IPS-NIHi7 (cell line): ENCODE results near the gene NLGN1.

Experiments used
- DNase-seq: peaks from one replicate; pipeline ENCODE4 v3.0.0; 2012; ENCODE audit warnings: mixed read lengths; ENCODE audit errors: extremely low spot score

The NLGN1 gene

DNA sequence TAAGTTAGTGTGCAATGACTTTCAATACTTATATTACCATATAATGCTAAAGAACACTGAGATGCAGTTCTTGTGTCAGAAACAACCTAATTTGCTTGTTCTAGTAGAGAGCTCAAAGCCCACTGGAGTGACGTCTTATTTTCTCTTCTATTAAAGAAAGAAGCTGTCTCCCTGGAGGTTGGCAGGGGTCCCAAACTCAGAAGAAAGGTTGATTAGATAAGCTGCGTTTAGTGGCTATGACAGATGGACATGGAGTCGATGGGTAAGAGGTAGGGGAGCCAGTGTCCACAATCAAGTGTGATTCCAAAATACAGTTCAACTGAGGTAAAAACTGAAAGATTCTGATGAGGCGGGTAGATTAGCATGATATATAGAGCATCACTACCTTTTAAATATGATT lies 363.6 kb downstream of the NLGN1 start:
- no peak for DNase-seq

DNA sequence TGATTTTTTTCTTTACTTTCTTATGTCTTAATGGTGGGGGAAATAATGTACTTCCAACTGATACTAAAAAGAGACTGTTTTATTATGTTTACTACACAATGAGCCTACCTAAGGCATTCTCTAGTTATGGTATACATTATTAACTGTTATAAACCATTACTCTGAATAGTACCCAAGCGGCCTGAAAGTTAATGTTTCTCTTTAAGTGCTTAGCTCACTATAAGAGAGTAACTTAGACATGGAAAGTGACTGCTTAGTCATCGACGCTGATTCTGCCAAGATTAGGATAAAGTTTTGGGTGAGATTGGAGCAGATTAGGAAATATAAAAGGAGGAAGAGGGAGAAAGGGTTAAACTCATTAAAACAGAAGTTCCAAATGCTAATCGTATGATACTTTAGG lies 365.0 kb downstream of the NLGN1 start:
- DNase-seq: no peak

DNA sequence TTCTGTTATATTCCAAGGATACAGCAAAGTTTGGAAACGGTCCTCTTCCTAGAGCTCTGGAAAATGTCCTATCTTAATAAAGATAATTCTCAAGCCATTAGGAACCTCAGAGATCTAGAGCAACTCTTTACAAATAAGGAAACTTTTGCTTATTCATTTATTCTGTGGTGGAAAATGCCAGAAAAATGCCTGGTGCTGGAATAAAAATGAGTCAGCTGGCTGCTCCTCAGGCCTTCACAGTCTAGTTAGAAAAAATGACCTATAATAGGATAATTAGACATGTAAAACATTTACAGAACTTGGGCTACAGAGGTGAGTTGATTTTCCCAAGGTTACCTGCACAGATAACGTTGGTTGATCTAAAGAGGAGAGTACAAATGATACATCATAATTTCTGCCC lies 372.5 kb downstream of the NLGN1 start:
- no peak for DNase-seq

DNA sequence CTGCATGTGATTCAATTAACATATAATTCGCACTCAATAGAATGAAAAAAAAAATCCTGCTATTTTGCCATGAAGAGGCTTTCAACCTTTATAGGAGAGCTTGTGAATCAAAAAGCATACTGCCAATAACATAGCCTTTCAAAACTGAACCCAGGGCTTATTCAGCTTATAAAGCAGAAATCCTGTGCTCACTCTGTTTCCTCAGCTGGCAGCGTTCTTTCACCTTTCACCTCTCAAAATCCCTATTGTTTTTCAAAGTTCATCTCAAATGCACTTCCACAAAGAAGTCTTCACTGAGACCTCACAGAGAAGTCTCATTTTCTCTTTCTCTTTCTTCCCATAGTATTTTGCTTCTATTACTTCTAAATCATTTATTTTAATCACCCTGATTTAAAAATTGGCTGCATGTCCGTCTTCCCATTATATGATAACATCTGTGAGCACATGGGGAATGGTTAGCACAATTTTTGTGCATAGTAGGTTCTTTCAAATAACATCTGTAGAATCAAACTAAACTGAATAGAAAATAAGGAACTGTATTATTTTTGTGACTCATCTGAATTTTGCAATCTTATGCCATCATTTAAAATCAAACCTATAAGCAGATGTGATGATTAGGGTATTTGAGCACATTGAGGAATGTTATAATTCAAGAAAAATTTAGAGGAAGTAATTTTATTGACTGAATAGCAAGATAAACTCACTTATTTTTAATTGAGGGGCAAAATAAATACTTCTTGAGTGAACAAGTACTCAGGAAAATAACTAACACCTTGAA lies 373.4 kb downstream of the NLGN1 start:
- DNase-seq: no peak

DNA sequence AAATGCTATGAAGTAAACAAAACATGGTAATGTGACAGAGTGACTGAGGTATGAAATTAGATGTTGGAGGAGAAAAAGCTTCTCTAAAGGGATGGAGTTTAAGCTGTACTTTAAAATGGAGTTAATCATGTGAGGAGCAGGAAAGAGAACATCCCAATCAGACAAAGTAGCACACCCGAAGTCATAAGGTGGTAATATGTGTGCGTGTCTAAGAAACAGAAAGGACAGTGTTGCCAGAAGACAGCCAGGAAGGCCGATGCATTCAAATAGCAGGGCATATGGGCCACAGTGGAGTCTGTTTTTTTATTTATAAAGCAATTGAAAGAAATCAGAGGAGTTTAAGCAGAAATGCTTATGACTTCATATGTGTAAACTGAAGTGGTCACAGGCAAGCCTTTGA lies 376.3 kb downstream of the NLGN1 start:
- DNase-seq: no peak

DNA sequence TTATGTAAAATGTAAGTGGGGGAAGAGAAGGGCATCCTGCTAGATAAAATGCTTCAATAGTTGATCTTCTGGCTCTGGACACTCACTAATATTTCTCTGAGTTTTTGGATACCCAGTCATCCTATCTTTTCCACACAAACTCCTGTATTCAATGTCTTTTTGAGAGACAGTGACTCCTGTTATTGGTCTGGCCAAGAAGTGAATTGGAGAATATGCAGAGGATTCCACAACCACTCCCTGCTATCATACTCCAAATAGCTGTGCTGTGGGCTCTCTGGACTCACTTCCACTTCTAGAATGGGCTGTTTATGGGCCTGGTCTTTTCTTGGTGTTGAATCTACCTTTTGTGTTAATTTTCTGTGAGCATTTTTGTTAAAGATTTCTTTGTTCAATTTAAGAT lies 376.8 kb downstream of the NLGN1 start:
- no peak for DNase-seq

DNA sequence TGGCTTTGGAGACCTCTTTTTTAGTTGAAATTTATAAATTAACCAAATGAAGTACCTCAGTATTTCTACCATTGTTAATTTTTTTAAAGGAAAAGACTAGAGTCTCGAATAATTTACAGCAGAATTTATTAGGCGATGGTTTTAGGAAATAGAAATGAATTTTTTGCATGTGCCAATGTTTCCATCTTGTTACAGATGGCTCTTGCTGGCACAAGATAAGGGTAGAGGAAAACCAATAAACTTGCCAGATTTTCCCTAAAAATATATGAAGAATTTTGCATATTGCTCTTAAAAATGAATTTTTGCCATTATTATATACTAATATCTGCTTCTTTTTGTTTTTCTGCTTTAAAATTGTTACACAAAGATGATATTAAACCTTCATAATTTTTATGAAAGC lies 380.7 kb downstream of the NLGN1 start:
- DNase-seq: no peak

DNA sequence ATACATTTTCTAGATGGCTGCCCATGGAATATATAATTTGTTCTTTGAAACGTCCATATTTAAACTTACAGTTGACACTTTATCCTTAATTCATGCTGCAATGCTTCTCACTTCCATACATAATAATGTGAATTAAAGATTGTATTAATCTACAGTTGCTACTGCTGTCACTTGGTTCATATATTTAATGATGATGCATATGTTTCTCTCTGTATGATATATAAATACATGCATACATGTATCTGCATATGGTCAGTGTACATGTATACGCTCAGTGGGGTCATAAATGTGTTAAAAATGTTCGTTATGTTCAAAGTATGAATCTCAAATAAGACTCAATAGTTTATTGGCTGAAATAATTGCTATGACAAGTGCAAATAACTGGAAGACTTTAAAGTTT lies 382.5 kb downstream of the NLGN1 start:
- no peak for DNase-seq

DNA sequence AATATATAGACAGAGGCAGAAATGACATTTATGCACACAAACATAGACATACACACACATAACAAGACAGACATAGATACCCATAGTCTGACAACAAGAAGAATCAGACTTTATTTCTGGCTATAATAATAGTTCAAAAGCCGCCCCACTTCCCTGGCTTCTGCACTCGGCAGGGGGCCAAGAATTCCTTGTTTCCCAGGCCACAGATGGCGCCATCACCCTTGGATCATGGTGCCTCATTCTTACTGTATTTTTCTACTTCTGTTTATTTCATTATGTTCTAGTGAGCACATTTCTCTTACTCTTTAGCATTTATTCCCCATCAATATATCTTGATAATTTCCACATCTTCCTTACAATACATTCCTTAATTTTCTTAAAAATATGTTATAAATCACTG lies 387.5 kb downstream of the NLGN1 start:
- DNase-seq: peak; percentile 45

DNA sequence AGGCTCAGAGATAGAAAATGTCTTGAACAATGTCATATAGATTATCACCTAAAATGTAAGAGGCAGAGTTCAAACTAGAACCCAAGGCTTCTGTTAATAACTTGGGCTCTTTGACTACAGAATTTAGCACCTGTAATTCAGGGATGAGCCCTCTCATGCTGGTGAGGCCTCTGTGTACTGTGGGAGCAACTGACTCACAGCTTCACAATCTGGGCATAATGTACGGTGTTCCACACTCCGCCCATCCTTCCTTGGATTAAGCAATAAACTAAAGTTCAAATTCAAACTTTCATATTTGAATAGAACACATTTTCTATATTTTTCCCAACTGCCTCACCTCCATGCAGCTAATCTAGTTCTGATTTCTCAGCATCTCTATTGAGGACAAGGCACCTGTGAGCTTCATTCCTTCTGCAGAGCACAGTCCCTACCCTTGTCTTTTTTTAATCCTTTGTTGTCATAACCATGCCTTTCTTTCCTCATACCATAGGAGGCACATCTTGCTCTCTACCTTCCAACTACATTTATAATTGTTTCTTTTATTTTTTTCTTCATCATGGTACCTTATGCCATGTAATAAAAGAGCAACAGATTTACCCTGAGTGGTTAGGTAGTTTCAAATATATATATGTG lies 392.1 kb downstream of the NLGN1 start:
- no peak for DNase-seq

DNA sequence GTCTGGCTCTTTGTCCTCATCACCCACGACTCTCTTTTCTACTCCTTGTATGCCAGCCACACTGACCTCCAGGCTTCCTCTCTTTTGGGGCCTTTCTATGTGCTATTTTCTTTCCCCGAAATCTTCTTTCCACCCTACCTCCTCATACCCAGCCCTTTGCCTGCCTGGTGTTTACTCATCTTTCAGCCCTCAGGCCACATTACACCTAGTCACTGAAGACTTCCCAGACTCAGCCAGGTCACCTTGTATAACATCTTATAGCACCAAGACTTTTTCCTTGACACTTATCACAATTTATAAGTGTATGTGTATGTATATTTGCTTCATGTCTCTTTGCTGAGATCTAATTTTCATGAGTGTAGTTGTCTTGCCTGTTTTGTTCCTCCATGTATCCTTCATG lies 396.4 kb downstream of the NLGN1 start:
- no peak for DNase-seq

DNA sequence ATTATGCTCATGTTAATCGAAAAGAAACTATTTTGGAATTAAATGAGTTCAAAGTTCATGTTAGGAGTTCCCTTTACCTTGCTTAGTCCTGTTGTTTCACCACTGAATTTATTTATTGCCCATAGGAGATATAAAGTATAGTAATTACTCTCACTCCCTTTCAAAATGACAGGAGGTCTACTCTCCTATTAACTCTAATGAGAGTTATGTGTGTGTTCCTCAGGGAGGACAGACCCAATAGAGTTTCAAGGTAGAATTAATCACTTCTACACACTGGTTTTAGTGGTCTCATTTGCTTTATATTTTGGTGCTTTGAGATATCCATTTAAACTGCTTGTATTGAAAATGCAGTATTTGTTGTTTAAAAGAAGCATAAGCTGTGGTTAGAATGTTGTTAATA lies 398.9 kb downstream of the NLGN1 start:
- no peak for DNase-seq

DNA sequence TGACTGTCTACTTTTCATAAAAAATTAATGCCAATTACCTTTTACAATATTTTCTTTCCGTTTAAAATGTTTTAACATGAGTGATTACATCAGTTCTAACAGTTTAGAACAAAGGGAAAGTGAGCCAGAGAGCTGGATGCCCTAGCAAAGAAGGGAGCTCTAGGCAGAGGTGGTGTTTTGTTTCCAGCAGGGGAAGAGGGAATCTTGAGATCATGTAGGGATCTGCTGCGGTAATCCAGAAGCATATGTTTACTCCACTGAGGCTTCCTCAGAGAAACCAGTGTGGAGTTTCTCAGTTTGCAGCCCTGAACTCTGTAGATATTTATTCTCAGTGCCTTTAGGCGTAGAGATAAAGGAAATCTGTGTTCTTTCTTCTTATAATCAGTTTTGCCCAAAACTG lies 399.3 kb downstream of the NLGN1 start:
- no peak for DNase-seq

DNA sequence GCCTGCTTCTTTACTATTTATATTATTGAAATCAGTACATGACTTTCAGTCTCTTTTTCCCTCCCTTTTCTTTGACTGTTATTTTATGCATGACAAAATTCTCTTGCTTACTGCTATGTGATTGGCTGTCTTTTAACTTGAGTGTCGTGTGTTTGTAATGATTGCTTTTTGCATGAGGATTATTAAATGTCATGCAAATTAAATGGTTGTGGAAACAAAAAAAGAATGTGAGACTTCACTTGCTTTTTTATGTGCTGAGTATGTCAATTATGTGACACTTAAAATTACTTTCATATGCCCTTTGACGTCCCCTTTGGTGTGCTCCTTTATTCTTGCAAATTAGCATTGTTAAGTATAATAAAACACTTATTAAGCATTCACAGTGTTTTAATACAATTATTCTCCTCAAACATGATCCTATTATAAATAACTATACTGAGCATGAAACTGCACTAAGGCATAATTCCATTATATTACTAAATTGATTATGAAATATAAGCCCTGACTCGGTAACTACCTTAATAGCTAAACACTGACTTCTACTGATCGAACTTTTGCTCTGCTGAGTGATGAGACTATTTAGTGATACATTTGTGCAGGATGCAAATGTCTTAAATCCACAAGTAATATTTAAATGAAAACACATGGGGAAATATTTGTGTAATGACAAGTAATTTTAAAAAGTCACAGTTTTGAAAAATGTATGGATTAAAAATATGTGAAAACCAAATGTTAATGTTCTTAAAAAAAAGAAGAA lies 401.7 kb downstream of the NLGN1 start:
- DNase-seq: no peak

DNA sequence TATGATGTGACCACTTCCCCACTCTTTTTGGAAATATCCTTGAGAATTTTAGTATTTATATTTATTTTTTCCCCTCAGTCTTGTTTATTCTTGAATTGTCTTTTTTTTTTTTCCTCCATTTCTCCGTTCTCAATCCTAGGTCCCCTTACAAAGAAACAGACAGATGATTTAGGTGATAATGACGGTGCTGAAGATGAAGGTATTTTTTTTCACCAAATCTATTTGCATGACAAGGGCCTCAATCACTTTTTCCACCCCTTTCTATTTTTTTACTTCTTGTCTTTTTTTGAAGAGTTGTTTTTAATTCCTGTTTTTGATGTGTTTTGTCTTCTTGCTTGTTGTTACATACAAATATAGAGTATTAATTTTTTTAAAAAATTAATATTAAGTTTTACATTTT lies 402.6 kb downstream of the NLGN1 start:
- DNase-seq: no peak

DNA sequence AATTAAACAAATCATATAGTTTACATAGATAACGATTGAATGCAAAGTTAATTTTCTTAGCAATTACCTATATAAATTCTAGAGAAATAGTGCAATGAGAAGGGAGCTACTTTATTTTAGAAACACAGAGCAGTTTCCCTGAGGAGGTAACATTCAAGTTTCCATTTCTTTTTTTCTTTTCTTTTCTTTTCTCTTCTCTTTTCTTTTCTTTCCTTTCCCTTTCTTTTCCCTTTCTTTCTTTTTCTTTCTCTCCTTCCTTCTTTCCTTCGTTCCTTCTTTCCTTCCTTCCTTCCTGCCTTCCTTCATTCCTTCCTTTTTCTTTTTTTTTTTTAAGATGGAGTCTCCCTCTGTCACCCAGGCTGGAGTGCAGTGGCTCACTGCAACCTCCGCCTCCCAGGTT lies 417.3 kb downstream of the NLGN1 start:
- DNase-seq: no peak

DNA sequence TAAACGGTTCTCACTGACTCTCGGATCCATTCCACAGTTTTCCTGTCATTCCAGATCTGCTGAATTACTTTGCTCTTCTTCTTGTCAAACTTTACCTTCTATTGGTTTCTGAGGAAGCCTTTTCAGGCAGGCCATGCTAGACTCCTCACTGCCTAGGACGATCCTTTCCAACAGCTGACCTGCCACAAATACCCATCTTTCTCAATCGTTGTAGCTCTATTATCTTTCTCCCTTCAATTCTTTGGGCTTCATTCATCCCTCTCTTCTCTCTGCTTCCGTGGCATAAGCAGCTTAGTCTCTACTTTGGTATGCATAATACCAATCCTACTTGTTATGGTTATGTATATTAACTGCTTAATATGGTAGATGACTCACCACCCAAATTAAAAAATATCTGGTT lies 421.8 kb downstream of the NLGN1 start:
- DNase-seq: no peak

DNA sequence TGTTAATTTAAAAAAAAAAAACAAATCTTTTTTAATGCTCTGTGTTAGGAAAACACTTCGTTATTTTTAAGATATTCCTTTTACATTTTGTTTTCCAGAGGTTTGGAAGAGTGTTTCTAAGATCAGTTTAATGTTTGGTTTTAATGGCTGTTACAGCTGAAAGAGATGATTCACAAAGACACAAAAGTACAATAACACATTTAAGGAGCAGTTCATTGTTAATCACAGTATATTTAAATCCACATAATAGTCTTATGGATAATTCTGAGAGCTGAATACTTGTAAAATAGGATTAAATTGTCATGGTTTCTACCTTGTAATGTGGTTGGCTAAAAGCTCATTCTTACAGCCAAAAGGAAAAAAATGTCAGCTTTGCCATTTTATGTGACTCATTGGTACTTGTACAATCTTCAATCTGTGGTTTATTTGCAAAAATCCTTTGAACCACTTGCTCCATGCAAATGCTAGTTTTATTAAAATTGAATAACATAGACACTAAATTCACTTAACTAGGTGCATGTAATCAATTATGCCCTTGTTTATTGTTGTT lies 426.4 kb downstream of the NLGN1 start:
- no peak for DNase-seq

DNA sequence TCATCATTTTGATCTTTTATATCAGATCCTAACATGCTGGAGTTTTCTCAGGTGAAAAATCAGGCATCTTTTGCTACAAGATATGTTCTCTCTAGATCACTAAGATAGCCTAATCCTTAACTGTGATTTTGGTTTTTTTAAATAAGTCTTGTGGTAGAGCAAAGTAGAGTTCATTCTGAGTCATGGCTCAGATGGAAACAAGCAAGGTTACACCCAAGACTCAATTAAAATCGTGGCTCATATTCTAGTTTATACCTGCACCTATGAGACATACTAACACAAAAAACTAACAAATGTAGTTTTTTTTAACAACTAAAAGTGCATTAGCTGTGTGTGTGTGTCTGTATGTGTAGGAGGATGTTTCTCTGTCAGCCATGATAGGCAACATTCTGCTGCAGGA lies 428.2 kb downstream of the NLGN1 start:
- no peak for DNase-seq

DNA sequence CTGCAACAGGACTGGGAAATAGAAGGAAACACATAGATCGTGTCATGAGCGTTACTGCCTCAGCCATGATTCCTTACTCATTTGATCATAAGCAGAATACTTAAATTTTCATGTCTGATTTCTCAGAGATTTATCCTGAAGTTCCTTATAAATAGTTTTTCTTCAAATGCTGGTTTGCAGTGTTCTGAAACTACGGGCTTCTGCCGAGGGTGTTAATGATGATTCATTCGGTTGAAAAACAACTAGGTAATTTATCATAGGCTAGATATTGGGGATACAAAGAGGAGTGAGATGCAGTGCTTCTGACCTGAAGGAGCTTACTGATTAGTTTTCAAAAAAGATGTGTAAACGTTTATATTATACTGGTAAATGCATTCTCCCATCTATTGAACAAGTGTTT lies 428.9 kb downstream of the NLGN1 start:
- DNase-seq: no peak

DNA sequence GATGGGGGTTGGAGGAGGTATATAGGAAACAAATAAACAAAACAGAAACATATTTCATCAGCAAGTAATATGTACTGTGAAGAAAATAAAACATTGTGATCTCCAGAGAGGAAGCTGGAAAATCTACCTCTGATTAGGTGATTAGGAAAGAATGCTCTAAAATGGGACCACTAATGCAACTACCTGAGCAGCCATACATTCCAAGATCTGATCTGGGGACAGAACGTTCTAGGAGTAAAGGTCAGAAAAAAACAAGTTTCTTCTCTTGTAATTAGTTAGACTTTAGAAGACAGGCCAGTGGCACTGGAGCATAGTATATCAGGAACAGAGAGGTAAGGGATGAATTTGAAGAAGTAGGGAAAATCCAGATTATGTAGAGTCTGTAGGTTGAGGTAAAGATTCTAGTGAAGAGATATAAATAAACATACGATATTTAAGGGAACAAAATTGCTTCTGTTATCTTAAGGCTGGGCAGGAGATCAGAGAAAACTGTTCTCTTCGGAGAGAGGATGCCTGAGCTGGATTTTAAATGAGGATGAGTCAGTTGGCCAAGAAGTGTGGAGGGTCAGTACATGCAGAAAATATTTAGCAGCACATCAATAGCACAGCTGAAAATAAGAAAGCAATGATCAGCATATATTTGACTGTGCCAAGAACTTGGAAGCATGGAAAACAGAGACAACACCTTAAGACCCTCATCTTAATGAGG lies 429.5 kb downstream of the NLGN1 start:
- DNase-seq: no peak

DNA sequence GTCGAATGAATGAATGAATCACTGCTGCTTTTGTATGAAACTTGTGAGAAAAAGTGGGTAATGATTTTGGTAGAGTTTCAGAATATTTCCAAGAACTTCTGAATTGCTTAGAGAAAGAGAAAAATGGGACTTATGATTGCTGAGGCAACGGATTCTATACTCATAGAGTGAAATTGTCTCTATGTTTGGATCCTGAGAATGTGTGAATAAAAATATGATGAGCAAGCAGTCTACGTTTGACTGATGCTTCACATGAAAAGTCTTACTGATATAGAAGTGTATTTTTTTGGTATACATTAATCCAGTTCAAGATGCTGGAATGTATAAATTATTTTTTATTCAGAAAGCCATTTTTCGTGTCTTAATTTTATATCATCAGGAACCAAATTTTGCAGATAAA lies 441.1 kb downstream of the NLGN1 start:
- no peak for DNase-seq
